ENCODE measurements around the gene SELENON.

SELENON gene

DNA sequence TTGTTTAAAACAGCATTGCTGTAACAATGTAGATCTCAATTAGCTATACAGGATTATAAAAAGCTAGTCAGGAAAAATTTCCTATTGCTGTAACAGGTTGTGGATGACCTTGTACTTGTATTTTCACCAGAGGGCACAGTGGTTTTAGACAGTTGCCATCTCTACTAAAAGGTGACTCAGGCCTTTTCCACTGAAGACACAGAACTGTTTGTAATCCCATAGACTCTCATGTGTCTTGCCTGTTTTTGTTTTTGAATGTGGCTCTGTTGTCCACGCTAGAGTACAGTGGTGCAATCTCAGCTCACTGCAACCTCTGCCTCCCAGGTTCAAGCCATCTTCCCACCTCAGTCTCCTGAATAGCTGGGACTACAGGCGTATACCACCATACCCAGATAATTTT is 25.6 kb downstream of the SELENON start:
- no peak for TF ChIP-seq CTCF (IDR thresholded peaks at IDR 0.05; ENCODE audit: control insufficient read depth, insufficient read depth, low read depth, low read length, missing control alignments)
- H3K4me3 ChIP-seq (ENCODE audit: control insufficient read depth, low read depth, low read length) = no peak overlapping the region
- no peak for DNase-seq (ENCODE audit: low read depth)

DNA sequence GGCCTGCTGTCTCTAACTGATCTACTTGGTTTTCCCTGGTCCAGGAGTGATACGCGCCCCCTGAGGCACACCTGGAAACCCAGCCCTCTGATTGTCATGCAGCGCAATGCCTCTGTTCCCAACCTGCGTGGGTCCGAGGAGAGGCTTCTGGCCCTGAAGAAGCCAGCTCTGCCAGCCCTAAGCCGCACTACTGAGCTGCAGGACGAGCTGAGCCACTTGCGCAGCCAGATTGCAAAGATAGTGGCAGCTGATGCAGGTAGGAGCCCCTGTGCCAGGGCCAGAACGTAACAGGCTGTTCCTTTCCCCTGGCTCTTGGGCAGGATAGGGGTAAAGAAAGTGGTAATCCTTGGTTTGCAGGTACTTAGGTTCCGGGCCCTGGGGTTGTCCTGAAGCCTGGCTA is 26.6 kb downstream of the SELENON start:
- H3K4me3 ChIP-seq (ENCODE audit: control insufficient read depth, low read depth, low read length) = no peak overlapping the region
- DNase-seq (ENCODE audit: low read depth) = no peak
- no peak for TF ChIP-seq CTCF (IDR thresholded peaks at IDR 0.05; ENCODE audit: control insufficient read depth, insufficient read depth, low read depth, low read length, missing control alignments)

DNA sequence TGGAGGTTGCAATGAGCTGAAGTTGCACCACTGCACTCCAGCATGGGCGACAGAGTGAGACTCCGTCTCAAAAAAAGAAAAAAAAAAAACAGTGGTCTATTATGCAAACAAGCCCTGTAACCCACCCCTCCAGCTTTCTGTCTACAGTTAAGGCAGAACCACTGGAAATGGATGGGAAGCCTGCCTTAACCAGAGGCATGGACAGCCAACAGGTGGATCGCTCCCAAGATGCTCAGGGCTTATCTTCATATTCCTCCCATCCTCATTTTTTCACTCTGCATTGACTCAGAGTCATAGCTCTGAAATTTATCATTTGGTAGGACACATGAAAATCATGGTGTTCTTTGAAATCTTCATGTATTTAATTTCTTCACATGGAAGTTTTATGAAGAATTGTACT is 28.5 kb downstream of the SELENON start:
- H3K4me3 ChIP-seq (ENCODE audit: control insufficient read depth, low read depth, low read length) = no peak overlapping the region
- no peak for TF ChIP-seq CTCF (IDR thresholded peaks at IDR 0.05; ENCODE audit: control insufficient read depth, insufficient read depth, low read depth, low read length, missing control alignments)
- no peak for DNase-seq (ENCODE audit: low read depth)

DNA sequence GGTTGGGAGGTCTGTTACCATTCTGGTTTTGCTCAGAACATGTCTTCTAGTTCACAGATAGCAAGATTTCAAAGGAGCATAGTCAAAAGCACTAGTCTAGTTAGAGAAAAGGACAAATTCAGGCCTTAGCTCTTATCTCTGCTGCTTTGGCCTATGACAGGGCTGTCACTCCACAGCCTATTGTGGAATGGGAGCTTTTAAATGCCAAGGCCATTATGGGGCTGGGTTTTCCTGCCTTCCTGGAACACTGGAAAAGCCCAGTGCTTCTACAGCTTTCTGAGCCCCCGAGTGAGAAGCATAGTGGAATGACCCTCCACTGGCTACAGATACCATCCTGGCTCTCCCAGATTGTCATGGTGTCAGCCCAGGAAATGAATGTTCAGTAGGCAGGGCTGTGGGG is 29.1 kb downstream of the SELENON start:
- TF ChIP-seq CTCF (IDR thresholded peaks at IDR 0.05; ENCODE audit: control insufficient read depth, insufficient read depth, low read depth, low read length, missing control alignments) = no peak
- H3K4me3 ChIP-seq (ENCODE audit: control insufficient read depth, low read depth, low read length) = no peak overlapping the region
- no peak for DNase-seq (ENCODE audit: low read depth)

DNA sequence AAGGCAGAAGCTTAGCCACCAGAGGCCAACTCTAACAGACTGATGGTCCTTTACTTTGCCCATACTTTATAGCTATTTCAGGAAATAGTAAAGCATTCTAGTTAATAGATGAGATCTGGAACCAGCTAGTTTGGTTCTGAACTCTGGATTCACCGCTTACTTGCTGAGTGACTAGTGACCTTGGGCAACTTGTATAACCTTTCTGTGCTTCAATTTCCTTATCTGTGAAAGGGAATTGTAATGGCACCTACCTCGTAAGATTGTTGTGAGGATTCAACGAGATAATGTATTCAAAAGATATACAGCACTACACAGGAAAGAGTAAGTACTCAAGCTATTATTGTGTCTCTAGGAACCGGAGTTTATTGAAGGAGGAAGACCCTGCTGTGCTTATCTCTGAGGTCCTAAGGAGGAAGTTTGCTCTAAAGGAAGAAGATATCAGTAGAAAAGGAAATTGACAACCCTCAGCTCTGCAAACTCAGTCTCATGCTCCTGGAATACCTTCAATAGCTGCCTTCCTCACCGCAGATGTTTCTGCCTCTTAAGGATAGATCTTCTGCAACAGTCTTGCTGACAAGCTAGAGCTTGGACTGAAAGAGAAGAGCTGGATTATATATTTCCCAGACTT is 31.7 kb downstream of the SELENON start:
- no peak for TF ChIP-seq CTCF (IDR thresholded peaks at IDR 0.05; ENCODE audit: control insufficient read depth, insufficient read depth, low read depth, low read length, missing control alignments)
- DNase-seq (ENCODE audit: low read depth) = no peak
- H3K4me3 ChIP-seq (ENCODE audit: control insufficient read depth, low read depth, low read length) = no peak overlapping the region

- DNase-seq (ENCODE audit: low read depth) = no peak
- H3K4me3 ChIP-seq (ENCODE audit: control insufficient read depth, low read depth, low read length) = no peak overlapping the region
- no peak for TF ChIP-seq CTCF (IDR thresholded peaks at IDR 0.05; ENCODE audit: control insufficient read depth, insufficient read depth, low read depth, low read length, missing control alignments)
Measured at GRCh38 chr1:25832336-25833037, 32.5 kb downstream of the SELENON start.
